Activated CD4-positive, alpha-beta T cell treated with anti-CD3 and anti-CD28 coated beads for 36 hours (primary cell): ENCODE results near the gene KRTAP12-4. TPM values are rescaled to one million over a fixed set of nuclear protein-coding genes. Genes with fewer than 3 reads are reported as not detected.
"Not testable (repeated sequence)": the region's sequence is repeated elsewhere in the genome, so short reads cannot be mapped to it uniquely, and the experiment has no call there.

Experiments used
- ATAC-seq: fragments of 200-7000 bp; cut with Tn5 transposase; one replicate; pipeline ENCODE4 v1.10.0; 2021; ENCODE audit warnings: mild to moderate bottlenecking, moderate library complexity
- CTCF ChIA-PET: fragments of 350-600 bp; sonication (Branson Sonifier 250); formaldehyde crosslinking; loops from one replicate; lab custom pipeline; 2021; ENCODE audit warnings: antibody characterized with exemption; lab: Charles Lee
- POLR2A ChIA-PET: fragments of 350-600 bp; sonication (Branson Sonifier 250); formaldehyde crosslinking; loops from one replicate; lab custom pipeline; 2021; ENCODE audit warnings: antibody characterized with exemption, inconsistent platforms; lab: Charles Lee
- DNase-seq: peaks from one replicate; pipeline ENCODE4 v3.0.0-alpha.2; 2020
- H3K27ac Mint-ChIP-seq: one replicate; pipeline ENCODE4 v1.8.0; 2021; ENCODE audit warnings: mixed read lengths
- H3K27me3 Mint-ChIP-seq: one replicate; pipeline ENCODE4 v1.8.0; 2021; ENCODE audit warnings: mixed read lengths
- H3K36me3 Mint-ChIP-seq: one replicate; pipeline ENCODE4 v1.8.0; 2021; ENCODE audit warnings: low read depth, mixed read lengths
- H3K4me1 Mint-ChIP-seq: one replicate; pipeline ENCODE4 v1.8.0; 2021; ENCODE audit warnings: mixed read lengths
- H3K4me3 Mint-ChIP-seq: one replicate; pipeline ENCODE4 v1.8.0; 2021; ENCODE audit warnings: mild to moderate bottlenecking, moderate library complexity, mixed read lengths
- H3K9me3 Mint-ChIP-seq: one replicate; pipeline ENCODE4 v1.8.0; 2021; ENCODE audit warnings: low read depth, mixed read lengths
- intact Hi-C, 2 experiments: fragments of 100-400 bp; cut with DNase I in 1 of 2; cut with micrococcal nuclease in 1 of 2; formaldehyde crosslinking; loops; one replicate each; pipeline versions ENCODE4 v1.14.2 to v1.15.1; 2022 to 2024; cut with DNase I, micrococcal nuclease
- total RNA-seq, 2 experiments: library from RNA; stranded (reverse); gene quantifications; one replicate each; pipeline ENCODE4 v1.2.3, GENCODE V29; 2021

Gene KRTAP12-4
- total RNA-seq, 2 experiments from 2014 or later, result not detected

DNA sequence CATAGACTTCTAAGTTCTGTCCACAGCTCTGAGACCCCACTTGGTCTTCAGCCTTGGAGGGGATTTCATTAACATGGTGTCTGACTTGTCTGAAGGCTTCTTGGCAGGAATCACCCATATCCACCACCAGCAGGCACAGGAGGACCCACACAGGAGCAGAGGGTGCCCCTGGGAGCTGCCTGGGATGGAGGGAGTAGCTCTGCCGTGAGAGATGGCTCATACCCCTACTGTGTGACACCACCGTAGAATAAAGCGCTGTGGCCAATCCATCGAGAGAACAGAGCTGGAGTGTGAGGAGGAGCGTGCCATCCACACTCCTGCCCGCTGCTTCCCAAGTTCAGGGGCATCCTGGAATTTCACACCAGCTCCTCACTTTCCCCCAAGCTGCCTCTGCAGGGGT lies 30.6 kb upstream of the KRTAP12-4 start:
- ATAC-seq, result not testable (repeated sequence)

DNA sequence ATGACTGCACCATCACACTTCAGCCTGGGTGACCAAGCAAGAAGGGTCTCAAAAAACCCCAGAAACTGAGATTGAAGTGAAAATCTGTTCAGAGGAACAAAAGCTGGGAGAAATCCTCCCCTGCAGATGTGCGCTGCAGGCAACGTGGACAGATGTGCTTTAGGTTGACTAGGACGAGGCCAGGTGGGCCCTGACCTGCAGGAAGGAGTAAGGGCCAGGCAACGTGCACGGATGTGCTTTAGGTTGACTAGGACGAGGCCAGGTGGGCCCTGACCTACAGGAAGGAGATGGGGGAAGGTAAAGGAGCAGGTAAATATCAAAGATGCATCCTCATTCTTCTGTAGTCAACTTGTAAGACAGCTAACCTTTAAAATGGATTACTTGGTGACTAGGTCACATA lies 30.0 kb upstream of the KRTAP12-4 start:
- ChIA-PET POLR2A (no interaction called here), CTCF (interaction anchor here (0.6 to 0.7 kb wide), 2 partner anchors 105 to 316 kb away, joined by 3 read pairs; no protein-coding TSS in a partner anchor)
- no peak for ATAC-seq
- H3K9me3 Mint-ChIP-seq, result no peaks in the 10 kb centered on the region
- H3K27ac Mint-ChIP-seq, result no peak overlapping the region
- no peak for DNase-seq
- no peak overlapping the region for H3K4me3 Mint-ChIP-seq
- intact Hi-C loops, result no loop called here
- H3K4me1 Mint-ChIP-seq, result peaks cover 7% of the 10 kb centered on the region
- H3K36me3 Mint-ChIP-seq, result no peaks in the 10 kb centered on the region
- H3K27me3 Mint-ChIP-seq, result peaks cover 9% of the 10 kb centered on the region

More for the DNA sequence above, 30.6 kb upstream of the KRTAP12-4 start:
- DNase-seq, H3K9me3 Mint-ChIP-seq, intact Hi-C loops, H3K4me1 Mint-ChIP-seq, H3K4me3 Mint-ChIP-seq, H3K36me3 Mint-ChIP-seq, H3K27ac Mint-ChIP-seq, H3K27me3 Mint-ChIP-seq, POLR2A ChIA-PET: not testable (repeated sequence)
- CTCF ChIA-PET, result interaction anchor here (0.7 kb wide), 1 partner anchor 315 kb away, joined by 3 read pairs; no protein-coding TSS in a partner anchor

DNA sequence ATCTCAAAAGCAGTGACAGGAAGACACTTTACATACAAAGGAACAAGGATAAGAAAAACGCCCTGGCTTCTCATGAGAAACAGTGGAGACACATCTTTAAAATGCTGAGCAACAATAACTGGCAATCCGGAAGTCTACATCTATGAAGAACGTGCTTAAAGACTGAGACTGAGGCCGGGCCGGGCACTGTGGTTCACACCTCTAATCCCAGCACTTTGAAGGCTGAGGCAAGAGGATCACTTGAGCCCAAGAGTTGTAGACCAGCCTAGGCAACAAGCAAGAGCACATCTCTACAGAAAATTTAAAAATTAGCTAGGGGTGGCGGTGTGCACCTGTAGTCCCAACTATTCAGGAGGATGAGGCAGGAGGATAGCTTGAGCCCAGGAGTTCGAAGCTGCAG lies 29.6 kb upstream of the KRTAP12-4 start:
- H3K4me1 Mint-ChIP-seq, result peaks cover 7% of the 10 kb centered on the region

DNA sequence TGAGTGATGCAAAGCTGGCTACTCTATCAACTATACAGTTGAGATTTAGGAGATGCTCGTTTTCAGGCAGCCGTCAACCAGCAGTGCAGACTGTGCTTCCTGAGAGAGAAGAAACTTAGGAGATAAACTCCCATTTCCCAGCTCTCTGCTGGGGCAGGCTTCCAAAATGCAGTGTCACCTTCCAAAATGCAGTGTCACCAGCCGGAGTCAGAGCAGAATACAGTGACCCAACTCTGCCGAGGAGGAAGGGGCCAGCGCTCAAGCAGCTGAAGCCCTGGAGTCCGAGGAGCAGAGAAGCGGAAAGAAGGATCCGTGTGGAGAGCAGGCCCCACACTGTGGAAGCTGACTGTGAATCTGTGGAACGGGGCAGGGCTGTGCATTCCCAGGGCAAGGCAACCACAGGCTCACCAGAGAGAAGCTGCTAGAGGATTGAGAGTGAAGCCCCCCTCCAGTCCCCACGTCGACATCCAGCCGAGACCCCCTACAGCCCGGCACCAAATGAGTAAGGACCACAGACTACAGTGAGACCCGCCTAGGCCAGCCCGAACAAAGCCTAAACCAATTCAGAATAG lies 28.2 kb upstream of the KRTAP12-4 start:
- DNase-seq (no peak), ATAC-seq (no peak)
- H3K27me3 Mint-ChIP-seq, result peaks cover 9% of the 10 kb centered on the region
- no peaks in the 10 kb centered on the region for H3K9me3 Mint-ChIP-seq
- intact Hi-C loops, result no loop called here
- H3K4me1 Mint-ChIP-seq, result peaks cover 7% of the 10 kb centered on the region
- no peaks in the 10 kb centered on the region for H3K36me3 Mint-ChIP-seq
- H3K27ac Mint-ChIP-seq, result no peak overlapping the region
- no peak overlapping the region for H3K4me3 Mint-ChIP-seq
- ChIA-PET CTCF (no interaction called here), POLR2A (no interaction called here)

More for the DNA sequence above, 29.6 kb upstream of the KRTAP12-4 start:
- no peak overlapping the region for H3K27ac Mint-ChIP-seq
- intact Hi-C loops, result no loop called here
- CTCF ChIA-PET, result interaction anchor here (0.6 kb wide), 1 partner anchor 104 kb away, joined by 3 read pairs; no protein-coding TSS in a partner anchor
- H3K4me3 Mint-ChIP-seq, result no peak overlapping the region
- POLR2A ChIA-PET, result no interaction called here
- H3K27me3 Mint-ChIP-seq, result peaks cover 9% of the 10 kb centered on the region
- DNase-seq, result no peak
- no peaks in the 10 kb centered on the region for H3K9me3 Mint-ChIP-seq
- no peaks in the 10 kb centered on the region for H3K36me3 Mint-ChIP-seq
- no peak for ATAC-seq

DNA sequence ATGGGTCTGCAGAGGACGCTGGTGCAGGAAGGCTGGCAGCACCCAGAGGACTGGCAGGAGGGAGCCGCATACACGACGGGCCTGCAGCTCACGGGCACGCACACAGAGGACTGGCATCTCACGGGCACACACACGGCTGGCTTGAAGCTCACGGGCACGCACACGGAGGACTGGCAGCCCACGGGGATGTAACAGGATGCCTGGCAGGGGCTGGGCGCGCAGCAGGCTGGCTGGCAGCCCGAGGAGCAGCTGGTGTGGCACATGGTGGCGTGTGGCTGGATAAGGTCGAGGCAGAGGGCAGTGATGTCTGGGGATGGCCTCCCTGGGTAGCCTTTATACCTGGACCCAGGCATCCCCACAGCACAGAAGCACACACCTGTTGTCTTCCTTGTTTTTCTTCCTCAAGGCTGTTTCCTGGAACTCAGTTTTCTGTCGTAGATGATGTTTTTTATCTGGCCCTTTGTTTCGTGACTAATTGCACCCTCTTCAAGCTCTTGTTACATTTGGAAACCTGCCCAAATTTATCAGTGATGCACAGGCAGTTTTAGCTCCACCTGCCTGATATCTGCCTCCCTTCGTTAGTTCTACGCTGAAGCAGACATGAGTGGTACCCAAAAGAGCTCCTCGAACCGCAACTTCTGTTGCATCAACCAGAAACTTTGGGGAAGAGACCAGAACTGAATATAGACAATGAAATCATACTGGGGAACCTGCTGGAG lies 27.6 kb upstream of the KRTAP12-4 start, which contains the start of gene KRTAP12-1:
Gene KRTAP12-1, minus strand, starts transcription at position 303 of the 719 bp plus-strand sequence. Its CDS starts 40 bp downstream, at position 263.
- ATAC-seq, result no peak
- Mint-ChIP-seq H3K36me3 (no peaks in the 10 kb centered on the region), H3K27ac (no peak within 1 kb of the TSS), H3K27me3 (peaks cover 9% of the 10 kb centered on the region), H3K9me3 (no peaks in the 10 kb centered on the region), H3K4me3 (no peak within 1 kb of the TSS), H3K4me1 (peaks cover 7% of the 10 kb centered on the region)
- intact Hi-C loops, result no loop called here
- DNase-seq, result no peak
- POLR2A ChIA-PET, result no interaction called here
- CTCF ChIA-PET, result no interaction called here

DNA sequence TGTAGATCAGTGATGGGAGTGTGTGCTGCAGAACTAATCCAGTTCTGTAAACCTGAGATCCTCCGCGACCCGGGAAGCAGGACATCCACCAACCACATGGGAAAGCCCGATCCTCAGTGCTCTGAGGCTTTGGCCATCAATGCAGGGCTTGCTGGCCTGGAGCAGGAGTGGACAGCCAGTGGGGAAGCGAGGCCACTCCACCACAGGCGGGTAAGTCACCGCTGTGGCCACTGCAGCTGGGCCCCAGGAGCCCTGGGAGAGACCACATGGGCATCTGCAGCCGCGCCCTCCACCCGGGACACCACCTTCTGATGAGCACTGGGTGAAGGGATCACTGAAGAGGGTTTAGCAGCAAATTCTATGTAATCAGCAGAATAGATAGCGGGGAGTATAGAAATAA lies 26.7 kb upstream of the KRTAP12-4 start:
- ChIA-PET POLR2A (no interaction called here), CTCF (no interaction called here)
- Mint-ChIP-seq H3K4me1 (peaks cover 3% of the 10 kb centered on the region), H3K27me3 (peaks cover 4% of the 10 kb centered on the region), H3K27ac (no peak overlapping the region), H3K9me3 (no peaks in the 10 kb centered on the region), H3K4me3 (no peak overlapping the region), H3K36me3 (no peaks in the 10 kb centered on the region)
- no peak for DNase-seq
- no peak for ATAC-seq
- intact Hi-C loops, result no loop called here

DNA sequence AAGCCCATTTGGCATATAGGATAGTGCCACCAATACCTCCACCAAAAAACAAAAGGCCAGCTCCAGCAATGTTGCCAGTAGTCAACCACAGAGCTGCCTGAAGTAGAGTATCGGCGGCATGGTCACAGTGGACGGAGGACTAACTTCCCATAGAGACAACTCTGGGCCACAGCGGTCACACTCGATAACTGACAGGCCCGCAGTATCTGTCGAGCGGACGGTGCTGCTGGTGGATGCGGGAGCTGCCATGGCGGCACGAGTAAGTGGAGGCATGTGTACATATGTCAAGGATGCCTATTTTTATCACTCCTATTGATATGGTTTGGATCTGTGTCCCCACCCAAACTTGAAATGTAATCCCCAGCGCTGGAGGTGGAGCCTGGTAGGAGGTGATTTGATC lies 23.4 kb upstream of the KRTAP12-4 start:
- CTCF ChIA-PET, result interaction anchor here (0.6 kb wide), 1 partner anchor 9 kb away, joined by 3 read pairs; no protein-coding TSS in a partner anchor
- Mint-ChIP-seq H3K9me3 (peaks cover 11% of the 10 kb centered on the region), H3K4me1 (no peaks in the 10 kb centered on the region)

DNA sequence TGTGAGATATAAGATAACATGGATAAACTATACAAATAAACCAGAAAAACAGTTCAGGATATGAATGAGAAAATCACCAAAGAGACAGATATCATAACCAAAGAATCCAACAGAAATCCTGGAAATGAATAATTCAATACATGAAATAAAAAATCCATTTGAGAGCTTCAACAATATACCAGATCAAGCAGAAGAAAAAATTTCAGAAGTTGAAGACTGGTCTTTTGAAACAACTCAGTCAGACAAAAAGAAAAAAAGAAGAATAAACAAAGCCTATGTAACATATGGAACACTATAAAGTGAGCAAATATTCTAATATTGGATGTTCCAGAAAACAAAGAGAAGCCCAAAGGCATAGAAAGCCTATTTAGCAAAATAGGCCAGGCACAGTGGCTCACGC lies 17.5 kb upstream of the KRTAP12-4 start:
- Mint-ChIP-seq H3K27ac (no peak overlapping the region), H3K36me3 (no peaks in the 10 kb centered on the region), H3K9me3 (peaks cover 15% of the 10 kb centered on the region), H3K4me1 (no peaks in the 10 kb centered on the region), H3K4me3 (no peak overlapping the region), H3K27me3 (peaks cover 5% of the 10 kb centered on the region)
- no peak for ATAC-seq
- ChIA-PET CTCF (no interaction called here), POLR2A (no interaction called here)
- no peak for DNase-seq
- intact Hi-C loops, result no loop called here

More for the DNA sequence above, 23.4 kb upstream of the KRTAP12-4 start:
- Mint-ChIP-seq H3K27ac (no peak overlapping the region), H3K4me3 (no peak overlapping the region), H3K27me3 (no peaks in the 10 kb centered on the region), H3K36me3 (no peaks in the 10 kb centered on the region)
- ATAC-seq (no peak), DNase-seq (no peak)
- intact Hi-C loops, result no loop called here
- POLR2A ChIA-PET, result no interaction called here

DNA sequence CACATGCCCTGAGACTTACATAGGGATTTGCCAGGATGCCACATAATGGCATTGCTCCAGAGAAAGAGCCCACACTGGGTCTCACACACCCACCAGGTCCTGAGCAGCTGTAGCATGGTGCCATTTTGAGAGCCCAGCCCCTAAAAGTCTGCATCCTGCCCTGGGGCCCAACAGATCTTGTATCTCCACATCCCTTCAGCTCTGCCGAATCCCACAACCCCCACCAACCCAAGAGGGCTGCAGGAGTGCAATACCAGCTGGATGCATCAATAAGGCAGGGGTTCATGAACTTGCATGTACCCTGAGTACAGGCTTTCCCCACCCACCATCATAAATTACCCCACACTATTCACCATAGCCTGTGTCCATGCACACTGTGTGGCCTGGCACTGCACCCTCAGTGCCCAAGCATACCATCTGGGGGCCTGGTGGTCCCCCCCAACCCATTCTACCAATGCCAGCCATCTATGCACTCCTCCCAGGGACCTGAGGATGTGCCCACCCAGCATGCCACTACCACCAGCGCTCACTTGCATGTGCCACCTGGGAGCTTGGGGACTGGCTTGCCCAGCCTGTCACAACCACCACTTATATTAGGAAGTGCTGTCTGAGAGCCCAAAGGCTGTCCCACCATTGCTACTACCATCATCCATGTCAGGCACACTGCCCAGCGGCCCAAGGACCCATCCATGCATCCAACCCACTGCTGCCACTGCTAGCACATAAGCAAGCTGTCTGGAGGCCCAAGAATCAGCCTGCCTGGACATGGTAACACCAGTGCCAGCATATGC lies 16.4 kb upstream of the KRTAP12-4 start:
- no peak overlapping the region for H3K27ac Mint-ChIP-seq
- intact Hi-C loops, result no loop called here
- H3K27me3 Mint-ChIP-seq, result peaks cover 5% of the 10 kb centered on the region
- no peaks in the 10 kb centered on the region for H3K36me3 Mint-ChIP-seq
- no peak overlapping the region for H3K4me3 Mint-ChIP-seq
- no peaks in the 10 kb centered on the region for H3K4me1 Mint-ChIP-seq
- CTCF ChIA-PET, result no interaction called here
- POLR2A ChIA-PET, result no interaction called here
- DNase-seq (no peak), ATAC-seq (no peak)
- H3K9me3 Mint-ChIP-seq, result peaks cover 14% of the 10 kb centered on the region

DNA sequence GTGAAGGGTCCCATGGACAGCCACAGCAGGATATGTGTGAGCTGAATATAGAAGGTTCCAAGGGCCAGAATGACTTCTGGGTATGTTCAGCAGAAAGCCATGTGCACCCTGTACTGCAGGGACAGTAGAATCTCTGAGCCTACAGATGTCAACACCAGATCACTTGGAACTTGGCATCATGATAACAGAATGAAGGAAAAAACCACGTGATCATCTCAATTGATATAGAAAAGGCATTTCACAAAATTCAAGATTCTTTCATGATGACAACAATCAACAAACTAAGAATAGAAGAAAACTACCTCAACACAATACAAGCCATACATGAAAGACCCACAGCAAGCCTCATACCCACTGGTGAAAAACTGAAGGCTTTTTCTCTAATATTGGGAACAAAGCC lies 13.2 kb upstream of the KRTAP12-4 start:
- no peak for ATAC-seq
- intact Hi-C loops, result no loop called here
- ChIA-PET CTCF (no interaction called here), POLR2A (no interaction called here)
- Mint-ChIP-seq H3K4me1 (no peaks in the 10 kb centered on the region), H3K36me3 (no peaks in the 10 kb centered on the region), H3K9me3 (peaks cover 8% of the 10 kb centered on the region), H3K4me3 (no peak overlapping the region), H3K27me3 (peaks cover 5% of the 10 kb centered on the region), H3K27ac (no peak overlapping the region)
- DNase-seq, result no peak

DNA sequence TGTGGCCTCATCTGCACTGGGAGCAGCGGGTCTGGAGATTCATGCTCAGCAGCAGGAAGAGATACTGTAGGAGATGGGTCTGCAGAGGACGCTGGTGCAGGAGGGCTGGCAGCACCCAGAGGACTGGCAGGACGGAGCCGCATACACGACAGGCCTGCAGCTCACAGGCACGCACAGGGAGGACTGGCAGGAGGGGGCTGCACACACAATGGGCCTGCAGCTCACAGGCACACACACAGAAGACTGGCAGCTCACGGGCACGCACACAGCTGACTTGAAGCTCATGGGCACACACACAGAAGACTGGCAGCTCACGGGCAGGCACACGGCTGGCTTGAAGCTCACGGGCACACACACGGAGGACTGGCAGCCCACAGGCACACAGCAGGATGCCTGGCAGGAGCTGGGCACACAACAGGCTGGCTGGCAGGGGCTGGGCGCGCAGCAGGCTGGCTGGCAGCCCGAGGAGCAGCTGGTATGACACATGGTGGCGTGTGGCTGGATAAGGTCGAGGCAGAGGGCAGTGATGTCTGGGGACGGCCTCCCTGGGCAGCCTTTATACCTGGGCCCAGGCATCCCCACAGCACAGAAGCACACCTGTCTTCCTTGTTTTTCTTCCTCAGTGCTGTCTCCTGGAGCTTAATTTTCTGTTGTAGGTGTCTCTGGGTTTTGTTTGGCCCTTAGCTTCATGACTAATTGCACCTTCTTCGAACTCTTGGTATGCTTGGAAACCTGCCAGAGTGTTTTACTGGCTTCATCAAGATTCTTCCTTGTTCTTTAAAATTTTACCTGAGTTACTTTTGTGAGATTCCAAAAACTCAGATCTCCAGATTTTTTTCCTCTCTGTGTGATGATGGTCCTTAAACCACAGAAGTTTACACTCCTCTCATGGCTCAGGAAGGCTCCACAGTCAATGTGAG lies 12.2 kb upstream of the KRTAP12-4 start, which contains the start of gene KRTAP12-2:
Gene KRTAP12-2, minus strand, starts transcription at position 527 of the 920 bp plus-strand sequence. Its CDS starts 41 bp downstream, at position 486.
- Mint-ChIP-seq H3K4me1 (no peaks in the 10 kb centered on the region), H3K9me3 (peaks cover 12% of the 10 kb centered on the region), H3K27me3 (peaks cover 5% of the 10 kb centered on the region), H3K27ac (no peak within 1 kb of the TSS), H3K4me3 (no peak within 1 kb of the TSS), H3K36me3 (no peaks in the 10 kb centered on the region)
- ATAC-seq, result no peak
- intact Hi-C loops, result no loop called here
- CTCF ChIA-PET, result interaction anchor here (0.6 kb wide), 1 partner anchor 128 kb away, joined by 3 read pairs; no protein-coding TSS in a partner anchor
- POLR2A ChIA-PET, result no interaction called here
- no peak for DNase-seq
